ENCODE measurements around the gene GLI3.

The GLI3 gene

DNA sequence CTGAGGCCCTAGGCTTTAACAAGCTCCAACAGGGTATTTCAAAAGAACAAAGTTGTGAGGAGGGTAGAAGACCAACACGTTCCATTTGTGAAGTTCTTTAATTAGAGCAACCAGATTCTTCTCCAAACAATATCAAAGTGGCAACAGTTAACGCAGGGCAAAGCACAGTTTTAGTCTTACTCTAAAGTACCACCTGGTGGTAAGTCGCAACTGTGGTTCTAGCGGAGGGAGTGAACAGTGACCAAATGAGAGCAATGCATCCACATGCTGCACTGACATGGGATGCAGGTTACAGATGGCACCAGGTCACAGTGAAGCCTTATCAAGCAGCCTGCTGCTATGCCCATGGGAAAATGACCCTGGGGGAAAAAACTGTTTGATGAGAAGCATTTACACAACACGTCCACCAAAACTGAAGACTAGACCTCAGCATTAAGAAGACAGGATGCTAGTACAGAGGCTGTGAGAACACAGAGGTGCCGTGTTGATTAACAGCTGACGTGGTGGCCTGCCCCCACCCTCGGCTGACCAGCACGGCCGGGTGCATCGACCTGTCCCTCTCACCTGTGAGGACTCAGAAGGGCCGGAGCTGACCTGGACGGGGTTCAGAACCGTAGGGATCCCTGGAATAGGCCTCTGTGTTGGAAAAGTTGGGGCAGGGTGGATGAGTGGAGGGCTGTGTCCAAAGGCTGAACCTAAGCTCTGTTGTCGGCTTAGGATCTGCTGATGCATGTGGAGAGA is 211.2 kb downstream of the GLI3 start:
- Histone ChIP-seq H3K4me3 (ENCODE audit: low read length) (no peak overlapping the region), H3K27ac (ENCODE audit: low read length) (no peak overlapping the region), H3K79me2 (ENCODE audit: low read length) (no peaks in the 10 kb centered on the region), H3K4me1 (ENCODE audit: low read length) (no peaks in the 10 kb centered on the region), H3K9me3 (ENCODE audit: insufficient read depth, low read length) (no peaks in the 10 kb centered on the region), H3K27me3 (ENCODE audit: low read depth, low read length) (peaks cover 11% of the 10 kb centered on the region; the same call in 1 of the 2 replicates), H4K20me1 (ENCODE audit: insufficient read depth, low read length) (no peaks in the 10 kb centered on the region), H2AFZ (ENCODE audit: low read depth, low read length) (no peak overlapping the region), H3K4me2 (ENCODE audit: low read length) (no peak overlapping the region), H3K36me3 (replicated peaks; ENCODE audit: low read depth, low read length) (no peaks in the 10 kb centered on the region), H3K9ac (ENCODE audit: low read length) (no peak overlapping the region)
- TF ChIP-seq, protein P1, sequence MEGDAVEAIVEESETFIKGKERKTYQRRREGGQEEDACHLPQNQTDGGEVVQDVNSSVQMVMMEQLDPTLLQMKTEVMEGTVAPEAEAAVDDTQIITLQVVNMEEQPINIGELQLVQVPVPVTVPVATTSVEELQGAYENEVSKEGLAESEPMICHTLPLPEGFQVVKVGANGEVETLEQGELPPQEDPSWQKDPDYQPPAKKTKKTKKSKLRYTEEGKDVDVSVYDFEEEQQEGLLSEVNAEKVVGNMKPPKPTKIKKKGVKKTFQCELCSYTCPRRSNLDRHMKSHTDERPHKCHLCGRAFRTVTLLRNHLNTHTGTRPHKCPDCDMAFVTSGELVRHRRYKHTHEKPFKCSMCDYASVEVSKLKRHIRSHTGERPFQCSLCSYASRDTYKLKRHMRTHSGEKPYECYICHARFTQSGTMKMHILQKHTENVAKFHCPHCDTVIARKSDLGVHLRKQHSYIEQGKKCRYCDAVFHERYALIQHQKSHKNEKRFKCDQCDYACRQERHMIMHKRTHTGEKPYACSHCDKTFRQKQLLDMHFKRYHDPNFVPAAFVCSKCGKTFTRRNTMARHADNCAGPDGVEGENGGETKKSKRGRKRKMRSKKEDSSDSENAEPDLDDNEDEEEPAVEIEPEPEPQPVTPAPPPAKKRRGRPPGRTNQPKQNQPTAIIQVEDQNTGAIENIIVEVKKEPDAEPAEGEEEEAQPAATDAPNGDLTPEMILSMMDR (IDR thresholded peaks at IDR 0.05; ENCODE audit: low read depth, low read length): no peak
- TF ChIP-seq EZH2phosphoT487 (IDR thresholded peaks at IDR 0.05; ENCODE audit: low read depth): no peak

DNA sequence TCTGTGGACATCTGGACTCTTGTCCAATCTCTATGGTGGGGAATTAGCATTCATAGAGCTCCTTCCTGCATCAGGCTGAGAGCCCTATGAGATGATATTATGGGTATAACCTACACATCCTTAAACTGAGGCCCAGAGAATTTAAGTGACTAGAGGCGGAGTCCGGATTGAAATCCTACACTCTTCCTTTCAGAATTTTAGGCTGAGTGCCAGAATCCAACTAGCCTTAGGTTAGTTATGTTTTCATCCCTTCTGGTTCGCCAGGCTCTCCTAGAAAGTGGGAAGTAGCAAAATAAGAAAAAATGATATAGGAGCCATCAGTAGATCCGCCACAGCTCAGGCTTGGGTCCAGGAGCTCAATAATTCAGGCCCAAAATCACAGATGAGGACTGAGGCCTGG is 212.5 kb downstream of the GLI3 start:
- Histone ChIP-seq H3K4me2 (ENCODE audit: low read length) (no peak overlapping the region), H3K4me1 (ENCODE audit: low read length) (no peaks in the 10 kb centered on the region), H4K20me1 (ENCODE audit: insufficient read depth, low read length) (no peaks in the 10 kb centered on the region), H3K4me3 (ENCODE audit: low read length) (no peak overlapping the region), H3K36me3 (replicated peaks; ENCODE audit: low read depth, low read length) (no peaks in the 10 kb centered on the region), H3K9ac (ENCODE audit: low read length) (no peak overlapping the region), H3K79me2 (ENCODE audit: low read length) (no peaks in the 10 kb centered on the region), H2AFZ (ENCODE audit: low read depth, low read length) (no peak overlapping the region), H3K9me3 (ENCODE audit: insufficient read depth, low read length) (no peaks in the 10 kb centered on the region), H3K27ac (ENCODE audit: low read length) (no peak overlapping the region), H3K27me3 (ENCODE audit: low read depth, low read length) (peaks cover 11% of the 10 kb centered on the region; the same call in 1 of the 2 replicates)
- TF ChIP-seq, protein P1 (IDR thresholded peaks at IDR 0.05; ENCODE audit: low read depth, low read length): no peak
- no peak for TF ChIP-seq EZH2phosphoT487 (IDR thresholded peaks at IDR 0.05; ENCODE audit: low read depth)

DNA sequence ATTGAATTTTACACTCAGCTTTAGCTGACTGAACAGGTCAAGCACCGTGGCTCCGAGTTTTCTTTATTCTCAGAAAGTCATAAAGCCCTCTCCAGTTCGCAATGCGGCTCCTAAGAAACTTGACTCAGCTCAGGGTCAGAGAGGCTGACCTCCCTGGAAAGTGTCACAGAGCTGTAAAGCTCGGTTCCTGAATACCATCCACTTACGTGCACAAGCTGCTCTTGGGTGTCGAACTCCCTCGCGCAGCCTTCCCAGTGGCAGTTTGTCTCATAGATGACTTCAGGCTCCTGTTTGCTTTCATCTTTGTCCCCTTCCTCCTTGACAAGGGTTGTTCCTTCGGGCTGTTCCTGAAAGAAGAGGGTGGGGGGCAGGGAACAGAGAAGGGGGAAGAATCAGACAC is 213.7 kb downstream of the GLI3 start:
- H3K36me3 ChIP-seq (replicated peaks; ENCODE audit: low read depth, low read length): no peaks in the 10 kb centered on the region
- TF ChIP-seq, protein P1 (IDR thresholded peaks at IDR 0.05; ENCODE audit: low read depth, low read length): no peak
- TF ChIP-seq EZH2phosphoT487 (IDR thresholded peaks at IDR 0.05; ENCODE audit: low read depth): no peak
- H3K9me3 ChIP-seq (ENCODE audit: insufficient read depth, low read length): no peaks in the 10 kb centered on the region
- H2AFZ ChIP-seq (ENCODE audit: low read depth, low read length): no peak overlapping the region
- H3K79me2 ChIP-seq (ENCODE audit: low read length): no peaks in the 10 kb centered on the region
- no peak overlapping the region for H3K9ac ChIP-seq (ENCODE audit: low read length)
- H3K27me3 ChIP-seq (ENCODE audit: low read depth, low read length): peaks cover 15% of the 10 kb centered on the region; the same call in 1 of the 2 replicates
- H3K4me3 ChIP-seq (ENCODE audit: low read length): no peak overlapping the region
- no peak overlapping the region for H3K4me2 ChIP-seq (ENCODE audit: low read length)
- H3K27ac ChIP-seq (ENCODE audit: low read length): no peak overlapping the region
- no peaks in the 10 kb centered on the region for H4K20me1 ChIP-seq (ENCODE audit: insufficient read depth, low read length)
- no peaks in the 10 kb centered on the region for H3K4me1 ChIP-seq (ENCODE audit: low read length)

DNA sequence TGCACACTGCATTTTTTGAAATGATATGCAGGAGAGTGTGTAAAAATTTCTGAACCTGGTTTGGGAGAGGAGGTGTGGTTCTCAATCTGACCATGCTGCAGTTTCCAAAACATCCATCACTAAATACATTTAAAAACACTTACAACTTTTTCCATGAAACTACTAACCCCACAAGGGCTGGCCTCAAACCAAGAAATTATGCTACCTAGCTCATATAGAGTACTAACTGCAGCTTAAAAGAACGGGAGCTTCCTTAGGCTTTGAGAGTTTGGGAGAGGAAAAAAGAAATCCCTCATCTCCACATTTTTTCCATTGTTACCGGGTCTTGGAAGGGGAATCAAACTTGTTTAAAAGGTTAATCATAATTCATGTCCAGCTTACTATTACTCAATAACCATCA is 214.2 kb downstream of the GLI3 start:
- Histone ChIP-seq H3K4me3 (ENCODE audit: low read length) (no peak overlapping the region), H3K9ac (ENCODE audit: low read length) (no peak overlapping the region), H3K36me3 (replicated peaks; ENCODE audit: low read depth, low read length) (no peaks in the 10 kb centered on the region), H3K4me2 (ENCODE audit: low read length) (no peak overlapping the region), H3K4me1 (ENCODE audit: low read length) (no peaks in the 10 kb centered on the region), H4K20me1 (ENCODE audit: insufficient read depth, low read length) (no peaks in the 10 kb centered on the region), H3K27me3 (ENCODE audit: low read depth, low read length) (peaks cover 15% of the 10 kb centered on the region; the same call in 1 of the 2 replicates), H3K79me2 (ENCODE audit: low read length) (no peaks in the 10 kb centered on the region), H2AFZ (ENCODE audit: low read depth, low read length) (no peak overlapping the region), H3K27ac (ENCODE audit: low read length) (no peak overlapping the region), H3K9me3 (ENCODE audit: insufficient read depth, low read length) (no peaks in the 10 kb centered on the region)
- no peak for TF ChIP-seq EZH2phosphoT487 (IDR thresholded peaks at IDR 0.05; ENCODE audit: low read depth)
- TF ChIP-seq, protein P1 (IDR thresholded peaks at IDR 0.05; ENCODE audit: low read depth, low read length): no peak

Data from OCI-LY3 (cell line).